Measurements from ENCODE around the gene INTS13.

GRCh38 chr12:26918321-26919215, 19.2 kb downstream of the INTS13 start:
- no peak for TF ChIP-seq POLR2AphosphoS5 (IDR thresholded peaks at IDR 0.05)
- no peak for TF ChIP-seq CTCF (IDR thresholded peaks at IDR 0.05)
